ENCODE measurements around the gene PECR.

Gene PECR

GRCh38 chr2:216055680-216056079 lies 25.9 kb downstream of the PECR start:
- TF ChIP-seq CTCF (conservative IDR thresholded peaks at IDR 0.05) = no peak
- no peak overlapping the region for H3K27ac ChIP-seq

GRCh38 chr2:216052420-216052819 lies 29.2 kb downstream of the PECR start:
- H3K27ac ChIP-seq = no peak overlapping the region

GRCh38 chr2:216051350-216051749 lies 30.3 kb downstream of the PECR start:
- no peak for TF ChIP-seq CTCF (conservative IDR thresholded peaks at IDR 0.05)
- no peak overlapping the region for H3K27ac ChIP-seq

More at GRCh38 chr2:216052420-216052819, 29.2 kb downstream of the PECR start:
- TF ChIP-seq CTCF (conservative IDR thresholded peaks at IDR 0.05) = no peak

GRCh38 chr2:216049452-216049851 lies 32.2 kb downstream of the PECR start:
- no peak overlapping the region for H3K27ac ChIP-seq
- no peak for TF ChIP-seq CTCF (conservative IDR thresholded peaks at IDR 0.05)

GRCh38 chr2:216047397-216047796 lies 34.2 kb downstream of the PECR start:
- no peak overlapping the region for H3K27ac ChIP-seq
- TF ChIP-seq CTCF (conservative IDR thresholded peaks at IDR 0.05) = no peak

GRCh38 chr2:216044883-216045486 lies 36.6 kb downstream of the PECR start:
- H3K27ac ChIP-seq = no peak overlapping the region
- no peak for TF ChIP-seq CTCF (conservative IDR thresholded peaks at IDR 0.05)

- H3K27ac ChIP-seq = no peak overlapping the region
Observed at GRCh38 chr2:216043949-216044348, 37.7 kb downstream of the PECR start.

More at GRCh38 chr2:216043949-216044348, 37.7 kb downstream of the PECR start:
- no peak for TF ChIP-seq CTCF (conservative IDR thresholded peaks at IDR 0.05)

Measured in VCaP (cell line).